IMR-90 (cell line): ENCODE data around the gene SYMPK. TPM values are rescaled to one million over a fixed set of nuclear protein-coding genes. Genes with fewer than 3 reads are reported as not detected.

Experiments used
- ATAC-seq: fragments of 200-7000 bp; cut with Tn5 transposase; 2 replicates; pipeline ENCODE4 v1.9.1; 2020; ENCODE audit warnings: low read depth, mild to moderate bottlenecking, moderate library complexity
- BruUV-seq: library from RNA; stranded (reverse); fragments of 400-500 nt; replicated peaks from 2 replicates; lab custom pipeline; 2021; lab: Mats Ljungman, UMichigan
- CTCF ChIA-PET: fragments of 300-600 bp; formaldehyde crosslinking; extraction: SDS; loops from one replicate; lab custom pipeline; 2021; ENCODE audit warnings: antibody characterized with exemption; lab: Yijun Ruan, JAX
- POLR2A ChIA-PET: fragments of 300-600 bp; sonication (Branson Sonifier 250); formaldehyde crosslinking; loops from one replicate; lab custom pipeline; 2022; ENCODE audit warnings: antibody characterized with exemption; ENCODE audit not compliant: unreplicated experiment; lab: Charles Lee
- DNase-seq: peaks from one replicate; pipeline ENCODE4 v3.0.0; 2013
- H2AFZ ChIP-seq: replicated peaks from 2 replicates; pipeline ENCODE3; 2013; ENCODE audit warnings: low read length, mild to moderate bottlenecking; ENCODE audit not compliant: poor library complexity
- H2AK5ac ChIP-seq: 2 replicates; pipeline ENCODE4 v1.6.1; 2013; ENCODE audit warnings: low read depth, low read length, inconsistent platforms
- H2AK9ac ChIP-seq: replicated peaks from 2 replicates; pipeline ENCODE3; 2013; ENCODE audit warnings: mild to moderate bottlenecking, low read depth, low read length, moderate library complexity; ENCODE audit not compliant: poor library complexity
- H2BK120ac ChIP-seq: 2 replicates; pipeline ENCODE4 v1.6.1; 2013; ENCODE audit warnings: low read depth, low read length, inconsistent platforms
- H2BK15ac ChIP-seq: 3 replicates; pipeline ENCODE4 v1.6.1; 2013; ENCODE audit warnings: low read depth, low read length, inconsistent platforms
- H2BK20ac ChIP-seq: 2 replicates; pipeline ENCODE4 v1.6.1; 2013; ENCODE audit warnings: low read depth, mild to moderate bottlenecking, inconsistent platforms, low read length, moderate library complexity
- H2BK5ac ChIP-seq: 2 replicates; pipeline ENCODE4 v1.6.1; 2013; ENCODE audit warnings: mild to moderate bottlenecking, low read depth, low read length, inconsistent platforms; ENCODE audit not compliant: poor library complexity, severe bottlenecking
- H3K14ac ChIP-seq: replicated peaks from 2 replicates; pipeline ENCODE4 v1.6.1; 2013; ENCODE audit warnings: low read depth, low read length, inconsistent platforms
- H3K18ac ChIP-seq: 2 replicates; pipeline ENCODE4 v1.6.1; 2013; ENCODE audit warnings: low read depth, low read length, control low read depth
- H3K23ac ChIP-seq: 2 replicates; pipeline ENCODE4 v1.6.1; 2013; ENCODE audit warnings: low read depth, low read length, inconsistent platforms
- H3K27ac ChIP-seq: 2 replicates; pipeline ENCODE4 v1.5.1; 2013; ENCODE audit warnings: mild to moderate bottlenecking, control low read depth, low read length; ENCODE audit not compliant: insufficient read depth
- H3K27me3 ChIP-seq: 2 replicates; pipeline ENCODE4 v1.6.1; 2013; ENCODE audit warnings: low read length; ENCODE audit not compliant: control insufficient read depth, insufficient read depth
- H3K36me3 ChIP-seq: 2 replicates; pipeline ENCODE4 v1.6.1; 2013; ENCODE audit warnings: low read length, mixed read lengths; ENCODE audit not compliant: control insufficient read depth, insufficient read depth
- H3K4ac ChIP-seq: 2 replicates; pipeline ENCODE4 v1.6.1; 2013; ENCODE audit warnings: low read depth, low read length, inconsistent platforms
- H3K4me1 ChIP-seq: 2 replicates; pipeline ENCODE4 v1.6.1; 2013; ENCODE audit warnings: low read length, mixed read lengths; ENCODE audit not compliant: control insufficient read depth, insufficient read depth
- H3K4me2 ChIP-seq: 2 replicates; pipeline ENCODE4 v1.6.1; 2013; ENCODE audit warnings: low read depth, mild to moderate bottlenecking, control low read depth, low read length, moderate library complexity
- H3K4me3 ChIP-seq: 2 replicates; pipeline ENCODE4 v1.5.1; 2013; ENCODE audit warnings: low read depth, mild to moderate bottlenecking, control low read depth, low read length, moderate library complexity; ENCODE audit not compliant: insufficient read depth
- H3K56ac ChIP-seq: 2 replicates; pipeline ENCODE4 v1.6.1; 2013; ENCODE audit warnings: low read length, inconsistent platforms; ENCODE audit not compliant: insufficient read depth; ENCODE audit errors: extremely low read depth
- H3K79me1 ChIP-seq, 2 experiments: 2 replicates each; pipeline ENCODE4 v1.6.1; 2013; ENCODE audit warnings: low read length in 2 of 2, inconsistent platforms in 1 of 2, low read depth in 1 of 2
- H3K9ac ChIP-seq: 2 replicates; pipeline ENCODE4 v1.6.1; 2013; ENCODE audit warnings: low read depth, low read length, control low read depth
- H3K9me1 ChIP-seq: 2 replicates; pipeline ENCODE4 v1.6.1; 2013; ENCODE audit warnings: low read length, inconsistent platforms; ENCODE audit not compliant: insufficient read depth
- H3K9me3 ChIP-seq: 2 replicates; pipeline ENCODE4 v1.6.1; 2013; ENCODE audit warnings: low read length; ENCODE audit not compliant: control insufficient read depth, insufficient read depth
- H4K20me1 ChIP-seq: 2 replicates; pipeline ENCODE4 v1.6.1; 2013; ENCODE audit warnings: low read length, inconsistent platforms; ENCODE audit not compliant: insufficient read depth
- H4K5ac ChIP-seq: 2 replicates; pipeline ENCODE4 v1.6.1; 2013; ENCODE audit warnings: mild to moderate bottlenecking, low read depth, low read length, control low read depth
- H4K8ac ChIP-seq, 2 experiments: 2 replicates each; pipeline ENCODE4 v1.6.1; 2013; ENCODE audit warnings: low read depth in 2 of 2, low read length in 2 of 2, control low read depth in 1 of 2, inconsistent platforms in 1 of 2
- H4K91ac ChIP-seq: 2 replicates; pipeline ENCODE4 v1.6.1; 2013; ENCODE audit warnings: low read depth, low read length, inconsistent platforms; ENCODE audit not compliant: insufficient read depth
- ELK1 ChIP-seq: fragments of 150-350 bp; IDR thresholded peaks from 2 replicates; pipeline ENCODE4 v1.6.1; 2016; ENCODE audit warnings: low read depth, mild to moderate bottlenecking, low read length, moderate library complexity, borderline replicate concordance
- FOS ChIP-seq: fragments of 150-350 bp; IDR thresholded peaks from 2 replicates; pipeline ENCODE4 v1.6.1; 2016; ENCODE audit warnings: low read depth, low read length
- MXI1 ChIP-seq: IDR thresholded peaks from 2 replicates; pipeline ENCODE4 v1.6.1; 2012; ENCODE audit warnings: low read depth, mild to moderate bottlenecking, low read length, moderate library complexity, borderline replicate concordance
- WGBS, 2 experiments: methylation state at CpG; one replicate each; pipeline versions ENCODE4 v1.1.5 to v1.1.7; 2013; ENCODE audit warnings: missing lambda C conversion rate in 2 of 2; ENCODE audit not compliant: insufficient read length in 1 of 2; ENCODE audit errors: extremely low coverage in 2 of 2; 5-methylcytosine and 5-hydroxymethylcytosine counted together
- dilution Hi-C: fragments of 300-500 bp; cut with HindIII; formaldehyde crosslinking; loops from one replicate; pipeline ENCODE4 v1.14.3; 2018; ENCODE audit warnings: low sequenced_read_pairs; ENCODE audit not compliant: unreplicated experiment
- in situ Hi-C: fragments of 300-500 bp; cut with MboI; formaldehyde crosslinking; loops from 3 replicates; pipeline ENCODE4 v1.14.3; 2019; ENCODE audit warnings: low sequenced_read_pairs, inconsistent platforms, mixed read lengths
- intact Hi-C: fragments of 100-400 bp; cut with micrococcal nuclease; formaldehyde crosslinking; loops from 2 replicates; pipeline ENCODE4 v1.10.0; 2022
- polyA plus RNA-seq, 3 experiments: library from polyadenylated mRNA; depleted of rRNA; stranded (reverse); fragments of >200 nt; gene quantifications; 2 replicates each; pipeline ENCODE4 v1.2.3, GENCODE V29; 2012; ENCODE audit warnings: low replicate concordance in 1 of 3
- total RNA-seq: library from RNA; depleted of rRNA; stranded (reverse); fragments of >200 nt; gene quantifications from 2 replicates; pipeline ENCODE4 v1.2.3, GENCODE V29; 2012

Gene SYMPK
- total and polyA plus RNA-seq, 2 of the 4 experiments (the other 2 are of a cell fraction) = 35.3 to 71.5 TPM

- TF ChIP-seq MXI1 (no peak), FOS (no peak), ELK1 (no peak)
- Histone ChIP-seq H3K4me3 (no peak overlapping the region), H2BK15ac (no peak overlapping the region), H3K9ac (no peak overlapping the region), H3K36me3 (peaks cover 12% of the 10 kb centered on the region), H2BK120ac (no peak overlapping the region), H3K56ac (no peak overlapping the region), H3K9me1 (peaks cover 5% of the 10 kb centered on the region), H3K79me1 (peaks cover 9 to 30% of the 10 kb centered on the region in 2 experiments), H3K9me3 (no peaks in the 10 kb centered on the region), H3K4me1 (peaks cover 6% of the 10 kb centered on the region), H2BK5ac (no peak overlapping the region), H3K18ac (no peak overlapping the region), H4K20me1 (peaks cover 4% of the 10 kb centered on the region; the same call in 1 of the 2 replicates), H2AK5ac (no peak overlapping the region), H4K8ac (no peak overlapping the region), H4K91ac (no peak overlapping the region), H2AFZ (no peak overlapping the region), H3K27me3 (no peaks in the 10 kb centered on the region), H3K27ac (no peak overlapping the region), H2BK20ac (no peak overlapping the region), H2AK9ac (no peak overlapping the region), H3K14ac (no peak overlapping the region), H3K23ac (no peak overlapping the region), H3K4me2 (no peak overlapping the region), H4K5ac (no peak overlapping the region), H3K4ac (no peak overlapping the region)
- no peak for ATAC-seq
- no TSS peak for BruUV-seq
- in situ Hi-C loops = no loop called here
- intact Hi-C loops = no loop called here
- dilution Hi-C loops = no loop called here
- CTCF ChIA-PET = no interaction called here
- WGBS, 2 experiments = 80% methylated on average over 2 of the region's 6 CpGs; no CpG with 5 or more reads in 1 of the 2 experiments
- no peak for DNase-seq
- POLR2A ChIA-PET = interaction anchor here (1.5 kb wide), 1 partner anchor 12 kb away, joined by 13 read pairs; the partner anchor contains the start of gene DMPK
These were observed 69.1 kb downstream of the SYMPK start for GRCh38 chr19:45793876-45794275.
